ENCODE data around the gene SPATA6.
"Not testable (repeated sequence)": the region's sequence is repeated elsewhere in the genome, so short reads cannot be mapped to it uniquely, and the experiment has no call there.

The SPATA6 gene

GRCh38 chr1:48471691-48472576 is at the start of gene SPATA6:
SPATA6 (minus strand) TSS chr1:48472204; CDS start chr1:48472008, 196 bp downstream.
- in situ Hi-C loops (cut with MboI; ENCODE audit: low sequenced_read_pairs) = no loop called here

- in situ Hi-C loops (cut with MboI; ENCODE audit: low sequenced_read_pairs) = not testable (repeated sequence)
Observed at GRCh38 chr1:48519896-48520295, 47.9 kb upstream of the SPATA6 start.

- in situ Hi-C loops (cut with MboI; ENCODE audit: low sequenced_read_pairs) = no loop called here
Observed at GRCh38 chr1:48506870-48507269, 34.9 kb upstream of the SPATA6 start.

GRCh38 chr1:48500541-48501450 is 28.8 kb upstream of the SPATA6 start:
- in situ Hi-C loops (cut with MboI; ENCODE audit: low sequenced_read_pairs) = no loop called here

GRCh38 chr1:48499211-48499735 is 27.3 kb upstream of the SPATA6 start:
- in situ Hi-C loops (cut with MboI; ENCODE audit: low sequenced_read_pairs) = no loop called here

GRCh38 chr1:48498096-48498791 is 26.2 kb upstream of the SPATA6 start:
- in situ Hi-C loops (cut with MboI; ENCODE audit: low sequenced_read_pairs) = no loop called here

GRCh38 chr1:48495911-48496310 is 23.9 kb upstream of the SPATA6 start:
- in situ Hi-C loops (cut with MboI; ENCODE audit: low sequenced_read_pairs) = no loop called here

GRCh38 chr1:48495166-48495565 is 23.2 kb upstream of the SPATA6 start:
- in situ Hi-C loops (cut with MboI; ENCODE audit: low sequenced_read_pairs) = no loop called here

- in situ Hi-C loops (cut with MboI; ENCODE audit: low sequenced_read_pairs) = no loop called here
Observed at GRCh38 chr1:48493970-48494769, 22.2 kb upstream of the SPATA6 start.

- in situ Hi-C loops (cut with MboI; ENCODE audit: low sequenced_read_pairs) = no loop called here
Observed at GRCh38 chr1:48493041-48493440, 21.0 kb upstream of the SPATA6 start.

- in situ Hi-C loops (cut with MboI; ENCODE audit: low sequenced_read_pairs) = no loop called here
Observed at GRCh38 chr1:48492392-48492791, 20.4 kb upstream of the SPATA6 start.

GRCh38 chr1:48488721-48489120 is 16.7 kb upstream of the SPATA6 start:
- in situ Hi-C loops (cut with MboI; ENCODE audit: low sequenced_read_pairs) = no loop called here

GRCh38 chr1:48480504-48480903 is 8.5 kb upstream of the SPATA6 start:
- in situ Hi-C loops (cut with MboI; ENCODE audit: low sequenced_read_pairs) = no loop called here

- in situ Hi-C loops (cut with MboI; ENCODE audit: low sequenced_read_pairs) = not testable (repeated sequence)
Observed at GRCh38 chr1:48480023-48480422, 8.0 kb upstream of the SPATA6 start.

GRCh38 chr1:48472638-48473037 is 634 bp upstream of the SPATA6 start:
- in situ Hi-C loops (cut with MboI; ENCODE audit: low sequenced_read_pairs) = no loop called here

GRCh38 chr1:48470950-48471690 is 884 bp downstream of the SPATA6 start:
- in situ Hi-C loops (cut with MboI; ENCODE audit: low sequenced_read_pairs) = no loop called here

- in situ Hi-C loops (cut with MboI; ENCODE audit: low sequenced_read_pairs) = no loop called here
Observed at GRCh38 chr1:48470481-48470855, 1.5 kb downstream of the SPATA6 start.

GRCh38 chr1:48469616-48470480 is 2.2 kb downstream of the SPATA6 start:
- in situ Hi-C loops (cut with MboI; ENCODE audit: low sequenced_read_pairs) = no loop called here

Measured in HL-60/S4 (cell line).